T-helper 17 cell (primary cell): ENCODE data around the gene CBLC. TPM values are rescaled to one million over a fixed set of nuclear protein-coding genes. Genes with fewer than 3 reads are reported as not detected.

Experiments
- ATAC-seq: fragments of 150-1000 bp; cut with Tn5 transposase; 2 replicates; pipeline ENCODE4 v1.10.0; 2021; ENCODE audit warnings: mild to moderate bottlenecking, moderate library complexity
- DNase-seq, 3 donors: peaks; one replicate each; pipeline versions ENCODE4 v3.0.0 to v3.0.0-alpha.2; 2020 to 2021
- H3K9me3 ChIP-seq: one replicate; pipeline ENCODE4 v1.7.0; 2013; ENCODE audit warnings: low read length, mild to moderate bottlenecking; ENCODE audit not compliant: control insufficient read depth, poor library complexity, severe bottlenecking
- H3K27ac Mint-ChIP-seq: one replicate; pipeline ENCODE4 v1.8.0; 2022; ENCODE audit warnings: mild to moderate bottlenecking, moderate library complexity, mixed read lengths
- H3K27me3 Mint-ChIP-seq: one replicate; pipeline ENCODE4 v1.8.0; 2022; ENCODE audit warnings: mixed read lengths
- H3K36me3 Mint-ChIP-seq: one replicate; pipeline ENCODE4 v1.8.0; 2022; ENCODE audit warnings: low read depth, mixed read lengths
- H3K4me1 Mint-ChIP-seq: one replicate; pipeline ENCODE4 v1.8.0; 2022; ENCODE audit warnings: mild to moderate bottlenecking, mixed read lengths
- H3K4me3 Mint-ChIP-seq: one replicate; pipeline ENCODE4 v1.8.0; 2022; ENCODE audit warnings: mild to moderate bottlenecking, moderate library complexity, mixed read lengths
- total RNA-seq, 4 donors: library from RNA in 2 of 4; stranded (reverse) in 2 of 4; gene quantifications; one replicate each; pipeline ENCODE4 v1.2.3 and lab custom pipeline; 2022 to 2026

The CBLC gene
- total RNA-seq, 2 donors from 2014 or later = not detected

DNA sequence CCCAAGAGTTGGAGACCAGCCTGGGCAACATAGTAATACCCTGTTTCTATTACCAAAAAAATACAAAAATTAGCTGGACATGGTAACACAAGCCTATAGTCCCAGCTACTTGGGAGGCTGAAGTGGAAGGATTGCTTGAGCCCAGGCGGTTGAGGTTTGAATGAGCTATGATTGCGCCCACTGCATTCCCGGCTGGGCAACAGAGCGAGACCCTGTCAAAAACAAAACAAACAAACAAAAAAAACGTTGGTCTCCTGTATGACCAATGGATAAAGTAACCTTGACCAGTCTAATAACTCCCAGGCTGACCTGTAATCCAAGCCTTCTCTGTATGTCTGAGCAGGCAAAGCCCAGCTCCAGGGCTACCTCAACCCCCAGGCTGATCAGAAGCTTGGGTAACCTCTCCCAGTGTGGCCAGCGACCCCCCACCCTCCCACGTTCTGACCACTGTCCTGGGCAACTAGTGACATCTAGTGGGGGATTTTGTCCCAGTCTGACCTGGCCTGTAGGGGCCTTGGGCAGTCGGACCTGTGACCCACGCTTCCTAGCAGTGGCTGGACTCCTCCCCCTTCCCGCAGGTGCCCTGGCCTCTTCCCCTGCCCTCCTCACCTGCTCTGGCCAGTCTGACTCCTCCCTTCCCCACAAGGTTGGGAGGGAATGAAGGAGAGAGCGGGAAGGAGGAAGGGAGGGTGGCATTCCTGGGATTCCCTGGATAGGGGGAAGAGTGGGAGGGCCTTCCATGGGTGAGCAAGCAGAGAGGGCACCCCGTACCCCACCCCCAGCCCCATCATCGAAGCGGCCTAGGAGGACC, 30.2 kb downstream of the CBLC start:
- no peaks in the 10 kb centered on the region for H3K9me3 ChIP-seq
- no peak for ATAC-seq
- no peak for DNase-seq
- Mint-ChIP-seq H3K27me3 (peaks cover 10% of the 10 kb centered on the region), H3K4me3 (peak overlapping the region; percentile 53), H3K36me3 (peaks cover 3% of the 10 kb centered on the region), H3K4me1 (peaks cover 5% of the 10 kb centered on the region), H3K27ac (no peak overlapping the region)

DNA sequence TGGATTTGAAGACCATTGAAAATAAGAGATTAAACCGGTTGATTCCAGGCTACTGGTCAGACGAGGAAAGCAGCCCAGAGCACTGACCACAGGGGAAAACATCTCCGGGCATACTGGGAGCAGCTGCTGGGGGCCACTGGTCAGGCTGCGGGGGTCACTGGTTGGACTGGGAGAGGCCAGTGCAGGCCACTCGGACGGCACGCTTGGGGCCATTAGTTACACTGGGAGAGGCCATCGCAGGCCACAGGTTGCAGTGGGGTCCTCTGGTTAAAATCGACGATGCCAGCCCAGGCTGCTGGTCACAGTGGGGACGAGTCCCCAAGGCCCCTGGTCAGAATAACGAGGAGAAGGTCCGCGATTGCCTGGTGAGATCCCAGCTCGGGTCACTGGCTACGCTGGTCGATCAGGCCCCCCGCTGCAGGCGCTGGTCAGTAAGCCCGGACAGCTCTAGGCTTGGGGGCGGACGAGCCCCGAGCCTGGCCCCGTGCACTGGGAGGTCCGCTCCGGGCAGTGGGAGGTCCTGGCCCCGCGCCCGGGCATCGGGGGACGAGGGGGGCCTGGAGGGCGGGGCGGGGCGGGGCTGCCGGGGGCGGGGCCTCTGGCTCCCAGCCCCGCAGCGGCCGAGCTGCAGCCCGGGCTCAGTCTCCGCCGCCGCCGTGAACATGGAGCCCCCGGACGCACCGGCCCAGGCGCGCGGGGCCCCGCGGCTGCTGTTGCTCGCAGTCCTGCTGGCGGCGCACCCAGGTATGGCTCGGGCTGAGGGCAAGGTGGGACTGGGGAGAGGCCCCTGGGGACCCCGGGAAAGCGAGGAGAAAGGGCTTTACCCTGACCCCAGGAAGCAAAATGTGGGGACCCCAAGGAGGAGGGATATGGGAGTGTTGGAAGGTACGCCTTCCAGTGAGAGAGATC, 31.0 kb downstream of the CBLC start, which contains the start of gene BCAM:
TSS of gene BCAM (plus strand) at position 641 of the 909 bp plus-strand sequence. CDS start at position 663, 22 bp downstream.
- DNase-seq (no peak), ATAC-seq (peak; percentile 39)
- H3K36me3 Mint-ChIP-seq = peaks cover 4% of the 10 kb centered on the region
- H3K4me3 Mint-ChIP-seq = peak within 1 kb of the TSS; percentile 67
- H3K9me3 ChIP-seq = no peaks in the 10 kb centered on the region
- peaks cover 10% of the 10 kb centered on the region for H3K27me3 Mint-ChIP-seq
- no peak within 1 kb of the TSS for H3K27ac Mint-ChIP-seq
- peaks cover 6% of the 10 kb centered on the region for H3K4me1 Mint-ChIP-seq

DNA sequence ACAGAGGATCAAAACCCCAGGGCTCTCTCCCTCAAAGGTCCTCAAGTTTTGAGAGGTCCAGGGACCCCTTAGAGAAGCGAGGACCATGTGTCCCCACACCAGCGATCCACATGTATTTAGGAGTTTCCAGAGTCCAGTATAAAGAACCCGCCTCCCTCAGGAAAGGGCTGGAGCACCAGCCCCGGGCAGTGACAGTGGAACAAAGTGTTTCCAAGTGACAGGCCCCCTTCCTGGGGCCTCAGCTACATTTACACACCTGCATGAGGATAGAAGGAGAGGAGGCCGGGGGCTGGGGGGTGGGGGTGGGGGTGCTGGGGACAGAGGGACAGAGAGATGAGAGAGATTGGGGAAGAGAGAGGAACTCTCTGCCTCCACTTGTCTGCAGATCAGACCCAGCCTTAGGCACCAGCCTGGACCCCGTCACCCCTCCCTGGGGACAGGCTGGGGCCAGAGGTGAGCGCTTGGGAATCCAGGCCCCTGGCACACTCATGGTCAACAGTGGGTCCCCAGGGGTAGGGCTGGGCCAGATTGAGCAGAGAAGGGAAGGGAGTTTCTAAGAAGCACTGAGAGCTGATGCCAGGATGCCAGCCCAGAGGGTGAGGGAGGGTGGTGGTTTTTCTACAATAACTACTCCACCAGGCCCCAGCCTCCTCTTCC, 32.0 kb downstream of the CBLC start:
- ATAC-seq = no peak
- no peaks in the 10 kb centered on the region for H3K9me3 ChIP-seq
- Mint-ChIP-seq H3K27ac (no peak overlapping the region), H3K4me3 (no peak overlapping the region), H3K4me1 (peaks cover 7% of the 10 kb centered on the region), H3K27me3 (peaks cover 10% of the 10 kb centered on the region), H3K36me3 (peaks cover 6% of the 10 kb centered on the region)
- DNase-seq = no peak

DNA sequence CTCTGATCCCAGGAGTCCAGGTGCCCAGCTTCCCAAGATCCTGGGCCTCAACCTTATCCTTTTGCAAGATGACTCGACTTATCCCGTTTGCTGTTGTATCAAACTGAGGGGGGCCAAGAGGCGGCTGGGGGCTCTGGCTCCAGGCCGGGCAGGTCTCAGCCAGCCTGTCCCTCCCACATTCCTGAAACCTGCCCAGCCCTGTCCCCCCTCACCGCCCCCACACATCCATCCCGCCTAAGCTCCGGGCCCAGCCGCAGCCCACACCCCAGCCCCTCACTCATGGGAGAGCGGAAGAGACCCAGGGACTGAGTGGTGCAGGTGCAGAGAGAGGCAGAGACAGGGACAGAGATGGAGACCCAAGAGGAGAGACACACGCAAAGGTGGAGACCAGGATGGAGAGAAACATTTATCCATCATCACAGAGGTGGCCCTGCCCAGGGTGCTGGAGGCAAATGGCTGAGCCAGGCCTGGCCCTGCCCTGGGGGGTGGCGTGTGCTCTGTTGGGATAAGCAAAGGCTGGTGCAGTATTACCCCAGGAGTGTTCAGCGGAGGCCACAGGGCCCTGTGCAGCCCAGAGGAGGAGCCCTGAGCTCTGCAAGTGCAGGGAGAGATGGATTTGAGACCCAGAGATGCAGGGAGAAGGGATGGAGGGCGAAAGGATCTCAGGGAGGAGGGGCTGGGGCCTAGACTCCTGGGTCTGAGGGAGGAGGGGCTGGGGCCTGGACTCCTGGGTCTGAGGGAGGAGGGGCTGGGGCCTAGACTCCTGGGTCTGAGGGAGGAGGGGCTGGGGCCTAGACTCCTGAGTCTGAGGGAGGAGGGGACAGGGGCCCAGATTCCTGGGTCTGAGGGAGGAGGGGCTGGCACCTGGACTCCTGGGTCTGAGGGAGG, 32.8 kb downstream of the CBLC start:
- H3K4me1 Mint-ChIP-seq = peaks cover 11% of the 10 kb centered on the region
- H3K9me3 ChIP-seq = no peaks in the 10 kb centered on the region

DNA sequence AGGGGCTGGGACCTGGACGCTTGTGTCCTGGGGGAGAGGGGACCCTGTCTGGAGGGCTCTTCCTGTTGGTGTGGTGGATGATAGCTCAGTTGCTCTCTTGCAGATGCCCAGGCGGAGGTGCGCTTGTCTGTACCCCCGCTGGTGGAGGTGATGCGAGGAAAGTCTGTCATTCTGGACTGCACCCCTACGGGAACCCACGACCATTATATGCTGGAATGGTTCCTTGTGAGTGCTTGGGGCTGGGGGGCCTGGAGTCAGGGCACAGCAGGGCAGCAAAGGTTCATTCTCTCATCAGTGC, 33.4 kb downstream of the CBLC start:
- Mint-ChIP-seq H3K27me3 (peaks cover 15% of the 10 kb centered on the region), H3K36me3 (peaks cover 8% of the 10 kb centered on the region), H3K4me1 (peaks cover 12% of the 10 kb centered on the region), H3K27ac (no peak overlapping the region), H3K4me3 (no peak overlapping the region)
- DNase-seq (no peak), ATAC-seq (no peak)
- no peaks in the 10 kb centered on the region for H3K9me3 ChIP-seq

More for the DNA sequence above, 32.8 kb downstream of the CBLC start:
- peaks cover 8% of the 10 kb centered on the region for H3K36me3 Mint-ChIP-seq
- peak overlapping the region; percentile 25 for H3K4me3 Mint-ChIP-seq
- H3K27ac Mint-ChIP-seq = no peak overlapping the region
- ATAC-seq (no peak), DNase-seq (no peak)
- peaks cover 15% of the 10 kb centered on the region for H3K27me3 Mint-ChIP-seq

DNA sequence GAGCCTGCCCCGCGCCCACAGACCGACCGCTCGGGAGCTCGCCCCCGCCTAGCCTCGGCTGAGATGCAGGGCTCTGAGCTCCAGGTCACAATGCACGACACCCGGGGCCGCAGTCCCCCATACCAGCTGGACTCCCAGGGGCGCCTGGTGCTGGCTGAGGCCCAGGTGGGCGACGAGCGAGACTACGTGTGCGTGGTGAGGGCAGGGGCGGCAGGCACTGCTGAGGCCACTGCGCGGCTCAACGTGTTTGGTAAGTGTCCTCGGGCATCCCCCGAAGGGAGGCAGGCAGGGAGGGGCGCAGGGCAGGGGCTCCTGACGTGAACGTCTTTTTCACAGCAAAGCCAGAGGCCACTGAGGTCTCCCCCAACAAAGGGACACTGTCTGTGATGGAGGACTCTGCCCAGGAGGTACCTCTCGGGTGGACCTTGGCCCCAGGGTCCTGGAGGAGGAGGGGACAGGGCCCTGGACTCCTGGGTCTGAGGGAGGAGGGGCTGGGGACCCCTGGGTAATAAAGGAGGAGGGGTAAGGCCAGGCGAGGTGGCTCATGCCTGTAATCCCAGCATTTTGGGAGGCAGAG, 34.5 kb downstream of the CBLC start:
- no peak overlapping the region for H3K4me3 Mint-ChIP-seq
- H3K27me3 Mint-ChIP-seq = peaks cover 15% of the 10 kb centered on the region
- DNase-seq (no peak), ATAC-seq (no peak)
- H3K9me3 ChIP-seq = no peaks in the 10 kb centered on the region
- H3K36me3 Mint-ChIP-seq = peaks cover 8% of the 10 kb centered on the region
- no peak overlapping the region for H3K27ac Mint-ChIP-seq
- H3K4me1 Mint-ChIP-seq = peaks cover 10% of the 10 kb centered on the region

DNA sequence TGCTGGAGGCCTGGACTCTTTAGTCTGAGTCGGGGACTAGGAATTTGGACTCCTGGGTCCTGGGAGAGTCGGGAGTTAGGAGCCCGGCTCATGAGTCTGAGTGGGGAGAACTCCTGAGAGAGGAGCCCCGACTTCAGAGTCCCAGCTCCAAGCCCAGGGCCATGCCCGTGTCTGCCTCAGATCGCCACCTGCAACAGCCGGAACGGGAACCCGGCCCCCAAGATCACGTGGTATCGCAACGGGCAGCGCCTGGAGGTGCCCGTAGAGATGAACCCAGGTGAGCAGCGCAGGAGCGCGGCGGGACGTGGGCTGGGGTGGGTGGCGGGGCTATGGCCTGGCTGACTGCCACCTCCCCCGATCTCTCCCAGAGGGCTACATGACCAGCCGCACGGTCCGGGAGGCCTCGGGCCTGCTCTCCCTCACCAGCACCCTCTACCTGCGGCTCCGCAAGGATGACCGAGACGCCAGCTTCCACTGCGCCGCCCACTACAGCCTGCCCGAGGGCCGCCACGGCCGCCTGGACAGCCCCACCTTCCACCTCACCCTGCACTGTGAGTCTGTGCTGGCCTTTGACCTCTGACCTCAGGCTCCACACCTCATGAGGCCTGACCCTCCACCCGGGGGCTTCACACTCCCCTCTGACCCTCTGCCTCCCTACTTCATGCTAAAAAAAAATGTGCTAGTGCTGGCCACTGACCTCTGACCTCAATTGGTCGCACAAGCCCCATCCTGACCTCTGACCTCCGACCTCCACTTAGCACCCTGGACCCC, 35.6 kb downstream of the CBLC start:
- H3K4me3 Mint-ChIP-seq = no peak overlapping the region
- DNase-seq = no peak
- peaks cover 10% of the 10 kb centered on the region for H3K4me1 Mint-ChIP-seq
- ATAC-seq = no peak
- H3K36me3 Mint-ChIP-seq = peaks cover 8% of the 10 kb centered on the region
- peaks cover 15% of the 10 kb centered on the region for H3K27me3 Mint-ChIP-seq
- H3K27ac Mint-ChIP-seq = no peak overlapping the region
- no peaks in the 10 kb centered on the region for H3K9me3 ChIP-seq

DNA sequence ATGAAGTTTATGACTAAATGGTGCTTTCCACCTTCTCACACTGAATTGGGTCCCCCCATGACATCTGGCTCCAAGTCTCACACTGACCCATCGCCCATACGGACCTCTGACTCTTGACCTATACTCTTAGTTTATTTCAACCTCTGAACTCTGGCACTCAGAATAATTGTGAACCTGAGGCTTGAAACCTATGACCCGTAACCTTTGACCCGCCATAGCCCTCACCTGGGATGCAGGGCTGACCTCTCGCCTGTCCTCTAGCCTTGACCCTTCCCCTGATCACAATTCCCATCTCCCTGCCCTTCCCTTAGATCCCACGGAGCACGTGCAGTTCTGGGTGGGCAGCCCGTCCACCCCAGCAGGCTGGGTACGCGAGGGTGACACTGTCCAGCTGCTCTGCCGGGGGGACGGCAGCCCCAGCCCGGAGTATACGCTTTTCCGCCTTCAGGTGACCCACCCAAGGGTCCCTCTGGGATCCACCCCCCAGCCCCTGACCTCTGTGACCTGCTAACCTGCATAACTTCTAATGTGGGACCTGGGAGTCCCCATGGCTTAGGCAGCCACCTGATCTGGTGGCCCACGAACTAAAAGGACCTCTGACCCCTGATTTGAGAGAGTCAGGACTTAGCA, 36.3 kb downstream of the CBLC start:
- ATAC-seq = no peak
- no peaks in the 10 kb centered on the region for H3K9me3 ChIP-seq
- peaks cover 15% of the 10 kb centered on the region for H3K27me3 Mint-ChIP-seq
- DNase-seq = no peak
- H3K4me1 Mint-ChIP-seq = peaks cover 10% of the 10 kb centered on the region
- H3K36me3 Mint-ChIP-seq = peaks cover 8% of the 10 kb centered on the region
- no peak overlapping the region for H3K4me3 Mint-ChIP-seq
- H3K27ac Mint-ChIP-seq = no peak overlapping the region

DNA sequence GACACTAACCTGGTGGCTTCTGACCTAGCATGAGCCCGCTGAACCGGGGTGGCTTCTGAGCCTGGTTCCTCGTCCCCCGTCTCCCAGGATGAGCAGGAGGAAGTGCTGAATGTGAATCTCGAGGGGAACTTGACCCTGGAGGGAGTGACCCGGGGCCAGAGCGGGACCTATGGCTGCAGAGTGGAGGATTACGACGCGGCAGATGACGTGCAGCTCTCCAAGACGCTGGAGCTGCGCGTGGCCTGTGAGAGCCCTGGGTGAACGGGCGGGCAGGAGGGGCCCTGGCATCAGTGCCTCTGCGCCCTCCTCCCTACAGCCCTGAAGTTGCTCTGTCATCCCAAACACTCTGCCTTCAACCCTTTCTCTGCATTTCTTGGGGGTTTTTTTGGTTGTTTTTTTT, 36.8 kb downstream of the CBLC start:
- no peaks in the 10 kb centered on the region for H3K9me3 ChIP-seq
- ATAC-seq (no peak), DNase-seq (no peak)
- H3K27ac Mint-ChIP-seq = no peak overlapping the region
- H3K4me1 Mint-ChIP-seq = peaks cover 8% of the 10 kb centered on the region
- peaks cover 8% of the 10 kb centered on the region for H3K36me3 Mint-ChIP-seq
- no peak overlapping the region for H3K4me3 Mint-ChIP-seq
- H3K27me3 Mint-ChIP-seq = peaks cover 15% of the 10 kb centered on the region

DNA sequence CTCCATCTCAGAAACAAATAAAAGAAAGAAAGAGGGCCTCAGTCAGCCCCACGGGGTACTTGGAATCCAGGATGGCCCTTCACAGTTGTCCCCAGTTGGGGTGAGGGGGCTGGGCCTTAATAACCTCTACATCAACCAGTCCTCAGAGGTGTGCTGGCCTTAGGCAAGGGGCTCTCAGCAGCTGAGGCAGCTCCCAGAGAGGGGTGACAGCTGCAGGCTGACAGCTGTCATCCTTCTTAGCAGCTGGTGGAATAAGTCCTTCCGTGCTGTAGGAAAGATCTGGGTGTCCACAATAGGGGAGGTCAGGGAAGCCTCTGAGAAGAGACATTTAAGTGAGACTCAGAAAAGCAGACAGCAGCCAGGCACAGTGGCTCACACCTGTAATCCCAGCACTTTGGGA, 38.6 kb downstream of the CBLC start:
- peaks cover 12% of the 10 kb centered on the region for H3K27me3 Mint-ChIP-seq
- ATAC-seq (no peak), DNase-seq (no peak)
- H3K4me1 Mint-ChIP-seq = peaks cover 7% of the 10 kb centered on the region
- peaks cover 10% of the 10 kb centered on the region for H3K36me3 Mint-ChIP-seq
- no peak overlapping the region for H3K4me3 Mint-ChIP-seq
- no peaks in the 10 kb centered on the region for H3K9me3 ChIP-seq
- H3K27ac Mint-ChIP-seq = no peak overlapping the region

DNA sequence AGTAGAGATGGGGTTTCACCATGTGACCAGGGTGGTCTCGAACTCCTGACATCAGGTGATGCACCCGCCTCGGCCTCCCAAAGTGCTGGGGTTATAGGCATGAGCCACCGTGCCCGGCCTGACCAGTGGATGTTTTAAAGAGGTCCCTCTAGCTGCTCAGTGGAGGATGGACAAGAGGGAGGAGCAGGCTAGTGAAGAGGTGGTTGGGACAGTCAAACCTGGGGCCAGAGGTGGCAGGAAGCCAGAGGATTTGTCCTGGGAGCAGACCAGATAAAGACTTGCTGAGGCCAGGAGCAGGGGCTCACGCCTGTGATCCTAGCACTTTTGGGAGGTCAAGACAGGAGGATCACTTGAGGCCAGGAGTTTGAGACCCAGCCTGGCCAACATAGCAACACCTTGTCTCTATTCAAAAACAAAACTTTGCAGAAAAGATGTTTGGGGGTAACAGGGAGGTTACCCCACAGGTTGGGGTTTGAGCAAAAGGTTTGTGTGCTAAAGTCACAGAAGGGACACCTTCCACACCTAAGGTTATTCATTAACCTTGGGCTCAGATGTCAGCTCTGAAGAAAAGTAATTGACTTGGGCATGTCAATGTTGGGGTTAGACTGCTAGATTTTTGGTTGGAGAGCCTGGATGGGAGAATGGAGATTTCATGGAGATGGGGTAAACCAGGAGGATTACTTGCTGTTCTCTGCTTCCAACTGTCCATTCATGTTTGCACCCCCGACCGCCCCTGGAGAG, 40.2 kb downstream of the CBLC start:
- no peaks in the 10 kb centered on the region for H3K9me3 ChIP-seq
- H3K4me1 Mint-ChIP-seq = peaks cover 7% of the 10 kb centered on the region
- peak overlapping the region; percentile 9 for H3K27ac Mint-ChIP-seq
- DNase-seq = no peak
- peaks cover 15% of the 10 kb centered on the region for H3K27me3 Mint-ChIP-seq
- H3K36me3 Mint-ChIP-seq = peaks cover 8% of the 10 kb centered on the region
- no peak overlapping the region for H3K4me3 Mint-ChIP-seq
- ATAC-seq = no peak
